Testis (tissue), 2 donors: Measurements from ENCODE around the gene TM9SF4.

Experiments used
- CTCF ChIP-seq, 3 experiments: fragments of 450-650 bp in 2 of 3; fragments of 200-600 bp in 1 of 3; sonication (generic) in 1 of 3; IDR thresholded peaks; one replicate each; pipeline ENCODE4 v1.5.1; 2016 to 2019; ENCODE audit warnings: antibody characterized with exemption in 3 of 3, mild to moderate bottlenecking in 2 of 3, moderate library complexity in 1 of 3
- POLR2A ChIP-seq: fragments of 450-650 bp; IDR thresholded peaks from one replicate; pipeline ENCODE4 v1.6.1; 2017; ENCODE audit warnings: antibody characterized with exemption, mild to moderate bottlenecking, moderate library complexity

DNA sequence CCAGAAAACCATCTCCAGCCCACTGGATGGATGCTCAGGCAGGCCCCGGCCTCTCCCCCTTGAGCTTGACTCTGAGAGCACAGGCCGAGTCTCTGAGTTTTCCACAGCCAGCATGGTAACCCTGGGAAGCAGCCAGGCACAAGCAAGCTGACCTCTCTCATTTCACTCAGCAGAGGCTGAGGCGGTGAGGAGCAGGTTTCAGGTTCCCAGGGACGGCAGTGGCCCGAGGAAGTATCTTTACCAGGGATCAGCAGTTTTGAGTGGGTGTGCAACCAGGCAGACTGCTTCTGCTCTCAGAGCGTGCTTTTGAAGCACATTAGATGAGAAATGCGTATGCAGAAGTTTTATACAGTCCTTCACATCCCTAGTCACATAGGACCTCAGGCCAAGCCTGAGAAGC is 44.8 kb upstream of the TM9SF4 start:
- TF ChIP-seq CTCF (IDR thresholded peaks at IDR 0.05) = no peak
- TF ChIP-seq POLR2A = no peak
